GM18498 (cell line): ENCODE data around the gene GRAMD1B.
A peak's percentile ranks its signal among the peaks of the same experiment; 100 is the strongest.

Experiments
- ATAC-seq: cut with Tn5 transposase; IDR thresholded peaks from one replicate; pipeline ENCODE4 v1.9.1; 2021; ENCODE audit warnings: mild to moderate bottlenecking, moderate library complexity; ENCODE audit not compliant: unreplicated experiment

GRAMD1B gene

DNA sequence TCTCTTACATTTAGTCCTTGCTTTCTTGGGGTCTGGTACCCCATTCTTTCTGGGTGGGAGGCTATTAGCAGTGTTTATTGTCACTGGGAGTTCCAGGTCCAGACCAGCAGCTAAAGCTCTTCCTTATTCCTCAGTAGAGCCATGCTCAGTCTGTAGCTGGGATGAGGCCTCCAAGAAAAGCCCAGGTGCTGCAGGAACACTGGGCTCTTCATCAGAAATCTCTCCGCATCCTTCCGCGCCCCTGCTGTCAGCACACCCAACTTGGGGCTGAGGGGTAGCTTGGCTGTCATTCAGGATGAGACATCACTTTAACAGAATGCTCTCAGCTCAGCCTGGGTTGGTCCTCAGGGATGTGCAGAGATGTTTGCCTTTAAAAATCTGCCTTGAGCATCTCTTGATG is 97.5 kb downstream of the GRAMD1B start:
- ATAC-seq, result no peak

DNA sequence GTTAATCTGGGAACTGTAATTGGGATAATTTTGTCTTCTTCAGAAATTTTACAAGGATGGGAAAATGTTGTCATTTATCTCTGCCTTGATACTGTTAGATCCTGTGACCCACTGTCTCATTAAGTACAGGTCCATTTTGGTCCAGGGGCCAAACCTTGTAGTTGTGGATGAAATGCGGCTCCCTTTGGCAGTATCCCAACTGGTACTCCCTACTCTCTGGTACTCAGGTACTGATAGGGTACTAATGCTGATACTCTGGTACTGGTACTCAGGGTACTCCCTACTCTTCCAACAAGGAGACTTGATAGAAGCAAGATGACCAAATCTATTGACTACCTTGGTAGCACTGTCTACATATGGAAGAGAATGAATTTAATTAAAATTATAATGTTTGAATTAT is 97.9 kb downstream of the GRAMD1B start:
- ATAC-seq, result no peak

DNA sequence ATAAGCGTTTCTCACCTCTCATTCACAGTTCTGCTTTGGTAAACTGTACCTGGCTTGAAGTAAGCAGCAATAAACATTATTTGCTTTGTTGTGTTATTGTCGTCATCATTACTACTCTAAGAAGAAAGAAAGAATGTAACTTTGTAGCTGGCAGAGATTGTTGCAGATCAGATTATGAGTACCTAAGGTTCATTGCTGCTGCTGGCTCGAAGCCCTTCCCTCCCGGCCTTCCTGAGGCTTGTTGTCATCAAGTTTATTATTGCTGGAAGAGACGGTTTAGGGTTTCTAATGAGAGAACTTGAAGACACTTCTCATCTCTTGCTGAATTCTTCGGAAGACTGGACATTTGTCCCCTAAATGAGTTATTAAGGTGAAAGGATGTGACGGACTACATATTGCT is 101.3 kb downstream of the GRAMD1B start:
- no peak for ATAC-seq

DNA sequence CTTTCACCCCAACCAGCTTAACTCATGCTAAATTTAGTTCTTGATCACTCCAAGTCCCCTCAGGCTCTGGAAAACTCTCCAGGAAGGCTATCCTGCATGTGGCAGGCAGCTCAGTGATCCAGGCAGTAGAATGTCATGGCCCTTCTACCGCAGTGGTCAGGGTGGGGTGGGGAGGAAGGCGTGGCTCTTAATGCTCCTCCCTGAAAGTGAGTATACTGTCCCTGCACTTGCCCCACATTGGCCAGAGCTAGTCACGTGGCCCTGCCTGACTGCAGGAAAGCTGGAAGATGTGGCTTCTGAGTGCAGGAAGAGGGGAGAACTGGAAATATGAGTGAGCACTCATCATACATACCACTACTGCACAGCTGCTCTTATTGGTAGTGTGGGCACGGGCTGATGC is 102.1 kb downstream of the GRAMD1B start:
- no peak for ATAC-seq

DNA sequence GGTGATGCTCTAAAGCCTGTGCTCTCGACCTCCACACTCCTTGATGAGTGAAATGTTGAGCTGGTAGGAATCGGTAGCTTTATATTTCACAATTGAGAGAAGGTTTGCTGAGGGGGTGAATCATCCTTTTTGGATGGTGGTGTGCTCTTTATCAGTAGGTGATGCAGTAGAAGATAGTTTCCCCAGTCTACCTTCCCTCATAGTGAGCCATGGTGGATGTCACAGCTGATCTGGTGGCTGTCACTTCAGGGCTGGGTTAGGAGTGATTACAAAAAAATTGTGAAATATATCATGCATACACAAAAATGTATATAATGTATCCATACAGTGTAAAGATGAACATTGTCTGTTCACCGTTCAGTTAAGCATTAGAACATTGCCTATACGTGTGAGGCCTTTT is 105.3 kb downstream of the GRAMD1B start:
- ATAC-seq, result no peak

DNA sequence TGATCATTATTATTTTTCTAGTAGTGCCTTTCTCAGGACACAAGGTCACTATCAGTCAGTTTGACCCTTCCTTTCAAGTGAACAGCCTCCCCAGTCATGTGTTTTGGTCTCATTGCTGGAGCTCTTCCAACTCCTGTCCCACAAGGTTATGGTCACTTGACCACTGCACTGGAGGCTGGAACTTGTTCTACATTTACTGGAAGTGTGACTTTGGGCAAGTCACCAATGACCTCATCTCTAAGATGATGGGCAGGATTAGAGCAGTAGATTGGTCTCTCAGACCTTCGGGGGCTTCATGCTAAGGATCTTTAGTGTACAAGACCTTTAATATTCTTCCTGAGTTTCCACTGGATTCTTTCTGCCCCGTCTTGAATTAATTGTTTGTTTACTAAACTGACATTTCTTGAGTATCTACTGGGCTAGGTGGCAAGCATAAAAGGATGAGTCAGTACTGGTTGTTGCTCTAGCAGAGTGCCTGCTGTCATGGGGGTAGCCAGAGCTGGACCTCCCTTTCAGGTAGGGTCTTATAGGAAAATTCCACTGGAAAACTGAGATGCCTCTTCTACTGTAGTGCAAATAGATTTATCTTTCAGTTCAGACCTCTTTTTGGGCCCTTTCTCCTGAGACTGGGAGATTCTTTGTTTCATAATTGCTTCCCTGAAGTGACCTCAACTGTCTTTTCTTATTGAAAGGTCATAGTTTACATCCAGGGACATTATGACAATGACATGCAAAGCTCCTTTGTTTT is 106.8 kb downstream of the GRAMD1B start:
- ATAC-seq, result no peak

DNA sequence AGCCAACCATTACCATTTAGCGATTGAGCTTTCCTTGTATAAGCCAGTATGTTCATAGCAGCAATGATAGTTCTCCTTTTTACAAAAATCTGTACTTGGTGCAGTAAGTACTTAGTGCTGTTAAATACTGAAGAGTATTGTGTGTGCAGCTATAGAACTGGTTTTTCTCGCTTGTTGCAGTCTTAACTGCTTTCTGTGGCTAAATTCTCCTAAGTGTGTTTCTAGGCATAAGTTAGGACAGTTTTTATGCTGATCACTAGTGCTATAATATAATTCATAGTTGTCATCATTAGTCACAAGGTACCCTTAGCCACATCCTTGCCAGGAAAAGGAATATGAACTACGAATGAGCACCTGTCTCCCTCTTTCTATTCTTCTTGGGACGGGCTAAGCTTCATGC is 107.7 kb downstream of the GRAMD1B start:
- ATAC-seq, result no peak

DNA sequence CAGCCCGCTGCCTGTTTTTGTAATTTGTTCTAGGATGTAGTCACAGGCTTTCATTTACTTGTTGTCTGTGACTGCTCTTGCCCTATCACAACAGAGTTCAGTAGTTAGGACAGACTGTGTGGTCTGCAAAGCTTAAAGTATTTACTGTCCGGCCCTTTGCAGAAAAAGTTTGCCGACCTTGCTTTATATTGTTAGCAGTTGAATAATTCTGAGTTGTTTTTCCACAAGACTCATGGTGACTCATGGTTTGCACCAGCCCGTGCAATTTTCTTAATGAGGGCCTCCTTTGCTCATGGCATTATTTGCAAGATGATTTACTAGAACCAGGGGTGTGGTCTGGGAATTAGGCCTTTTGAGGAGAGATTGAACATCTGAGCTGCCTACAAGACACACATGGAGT is 113.7 kb downstream of the GRAMD1B start:
- no peak for ATAC-seq

DNA sequence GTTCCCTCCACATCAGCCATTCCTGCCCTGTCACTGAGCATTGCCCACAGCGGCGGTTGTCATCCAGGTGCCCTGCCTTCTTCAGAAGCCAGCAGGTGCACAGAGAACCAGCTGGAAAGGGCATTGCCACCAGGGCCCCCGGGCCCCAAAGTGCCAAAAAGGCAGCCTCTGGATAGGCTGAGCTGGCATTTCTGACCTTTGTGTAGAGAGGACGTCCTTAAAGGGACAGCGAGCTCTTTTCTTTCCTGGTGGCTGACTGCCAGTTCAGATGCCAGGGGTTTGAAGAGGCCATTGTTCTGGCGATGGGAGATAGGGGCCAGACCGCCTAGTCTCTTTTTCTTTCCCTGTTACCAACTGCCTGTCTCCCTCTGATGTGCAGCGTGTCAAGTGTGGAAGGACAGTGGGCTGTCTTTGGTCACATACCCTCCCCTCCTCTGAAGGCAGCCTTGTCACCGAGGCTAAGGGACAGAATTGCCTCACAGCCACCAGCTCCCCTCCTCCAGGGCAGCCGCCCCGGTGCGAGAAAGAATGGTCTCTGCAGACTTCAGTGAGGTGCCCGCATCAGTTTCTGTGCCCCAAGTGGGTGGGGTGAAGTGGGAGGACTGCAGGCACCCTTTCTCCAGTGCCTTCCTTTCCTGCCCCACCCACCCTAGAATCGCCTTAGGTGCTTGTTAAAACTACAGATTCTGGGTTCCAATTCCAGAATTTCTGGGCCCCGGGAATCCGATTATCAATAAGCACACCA is 114.7 kb downstream of the GRAMD1B start:
- no peak for ATAC-seq

DNA sequence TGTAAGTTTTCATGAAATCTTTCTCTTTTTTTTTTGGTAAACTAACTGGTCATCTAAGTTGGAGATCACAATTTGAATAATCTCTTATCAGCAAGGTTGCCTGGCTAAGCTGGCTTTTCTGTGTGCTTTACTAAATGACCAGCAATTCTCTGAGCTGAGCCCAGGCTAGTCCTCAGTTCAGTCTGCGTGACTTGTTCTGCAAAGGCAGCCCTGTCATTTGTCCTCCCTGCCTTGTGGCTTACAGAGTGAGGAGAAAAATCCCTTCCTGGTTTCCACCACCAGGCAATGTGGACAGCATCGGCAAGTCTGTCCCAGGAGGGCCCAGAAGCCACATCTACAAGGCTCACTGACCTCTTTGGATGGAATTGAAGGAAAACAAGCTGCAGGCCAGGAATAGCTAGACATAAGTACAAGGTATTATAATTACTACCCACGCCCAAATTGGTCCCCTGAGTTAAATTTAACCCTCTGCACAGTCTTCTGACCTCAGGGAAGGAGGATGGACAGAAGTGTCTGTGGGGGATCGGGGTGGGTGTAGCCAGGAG is 115.7 kb downstream of the GRAMD1B start:
- no peak for ATAC-seq

DNA sequence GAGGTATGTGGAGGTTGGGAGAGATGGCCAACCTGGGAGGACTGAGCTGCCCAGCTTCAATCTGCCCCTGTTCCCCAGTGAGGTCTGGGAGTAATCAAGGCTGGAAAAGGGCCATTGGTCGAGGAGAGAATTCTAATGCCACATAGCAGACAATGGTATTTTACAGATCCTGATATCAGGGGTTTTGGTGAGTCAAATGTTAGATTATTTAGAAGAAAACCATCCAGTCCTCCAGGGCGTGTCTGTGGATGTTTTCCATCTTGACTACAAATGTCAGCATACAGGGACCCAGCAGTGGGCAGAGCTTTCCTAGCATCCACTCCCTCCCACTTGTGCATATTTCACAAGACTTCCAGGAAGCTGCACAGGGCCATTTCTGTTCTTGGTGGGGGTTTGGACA is 116.4 kb downstream of the GRAMD1B start:
- no peak for ATAC-seq

DNA sequence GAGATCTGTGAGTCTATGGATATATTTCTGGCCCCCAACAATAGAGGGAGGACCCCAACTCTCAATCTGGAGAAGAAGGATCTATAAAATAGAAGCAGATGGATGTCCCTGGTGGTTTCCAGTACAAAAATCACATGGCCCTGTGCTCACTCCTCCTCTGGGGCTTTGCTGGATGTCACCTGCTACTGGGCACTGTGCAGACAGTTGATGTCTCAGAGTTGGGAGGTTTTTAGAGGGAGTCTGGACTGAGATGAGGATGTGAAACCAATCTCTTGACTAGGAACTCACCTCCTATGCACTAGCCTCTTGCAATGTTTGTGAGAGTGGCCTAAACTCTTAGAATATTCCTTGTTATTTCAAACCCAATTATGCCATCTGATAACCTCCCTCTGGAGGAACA is 117.1 kb downstream of the GRAMD1B start:
- ATAC-seq, result peak; percentile 88

DNA sequence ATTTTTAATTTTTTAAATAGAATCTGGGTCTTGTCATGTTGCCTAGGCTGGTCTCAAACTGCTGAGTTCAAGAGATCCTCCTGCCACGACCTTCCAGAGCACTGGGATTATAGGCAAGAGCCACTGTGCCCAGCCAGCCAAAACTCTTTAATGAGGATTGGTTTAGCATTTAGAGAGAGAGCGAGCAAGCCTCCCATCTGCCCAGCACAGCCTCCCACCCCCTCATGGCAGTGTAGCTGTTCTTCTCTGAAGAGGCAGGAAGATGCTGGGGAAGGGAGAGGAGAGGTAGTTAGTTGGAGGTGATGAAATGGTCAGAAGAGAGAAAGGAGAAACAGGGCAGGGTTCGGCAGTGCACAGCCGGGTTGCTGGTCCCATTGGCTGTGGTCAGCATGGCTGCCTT is 118.7 kb downstream of the GRAMD1B start:
- no peak for ATAC-seq

DNA sequence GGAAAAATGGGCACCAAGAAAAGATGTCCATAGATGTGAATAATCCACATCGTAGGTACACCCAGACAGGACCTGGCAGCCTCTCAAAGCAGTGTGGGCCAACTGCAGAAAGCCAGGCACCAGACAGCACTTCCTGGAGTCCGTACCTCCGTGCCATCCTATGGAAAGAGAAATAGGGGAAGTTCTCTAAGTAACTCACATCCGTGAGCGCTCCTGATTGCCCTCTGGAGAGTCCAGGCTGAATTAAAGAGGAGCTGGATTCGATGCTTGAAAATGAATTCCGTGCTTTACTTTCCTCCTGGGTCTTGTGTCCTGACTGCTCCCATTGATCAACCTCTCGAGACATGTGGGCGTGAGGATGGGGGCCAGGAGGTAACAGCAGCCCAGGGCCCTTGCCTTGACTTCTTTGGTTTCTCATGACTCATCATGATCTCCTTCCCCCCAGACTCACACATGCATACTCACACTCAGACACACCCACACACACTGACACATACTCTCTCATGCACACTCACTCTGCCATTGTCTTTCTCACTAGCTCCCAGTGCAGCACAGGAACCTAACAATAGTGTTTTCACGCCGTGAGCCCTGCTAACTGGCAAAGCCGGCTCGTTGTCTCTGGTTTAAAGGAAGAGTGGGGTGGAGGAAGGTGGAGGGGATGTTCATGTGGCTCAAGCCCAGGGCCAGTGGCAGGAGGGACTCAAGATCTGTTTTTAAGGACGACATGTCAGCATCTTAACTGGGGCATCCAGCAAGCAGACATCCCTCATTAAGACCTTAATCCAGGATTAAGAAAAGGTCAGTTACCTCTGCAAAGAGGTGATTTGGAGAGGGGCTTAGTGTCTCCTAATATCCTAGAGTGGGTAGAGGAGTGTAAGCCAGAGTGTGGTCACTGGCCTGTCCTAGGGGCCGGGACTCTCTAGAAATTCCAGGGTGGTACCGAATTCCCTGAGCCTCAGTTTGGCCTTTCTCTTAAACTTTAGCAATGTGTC is 120.2 kb downstream of the GRAMD1B start:
- no peak for ATAC-seq

DNA sequence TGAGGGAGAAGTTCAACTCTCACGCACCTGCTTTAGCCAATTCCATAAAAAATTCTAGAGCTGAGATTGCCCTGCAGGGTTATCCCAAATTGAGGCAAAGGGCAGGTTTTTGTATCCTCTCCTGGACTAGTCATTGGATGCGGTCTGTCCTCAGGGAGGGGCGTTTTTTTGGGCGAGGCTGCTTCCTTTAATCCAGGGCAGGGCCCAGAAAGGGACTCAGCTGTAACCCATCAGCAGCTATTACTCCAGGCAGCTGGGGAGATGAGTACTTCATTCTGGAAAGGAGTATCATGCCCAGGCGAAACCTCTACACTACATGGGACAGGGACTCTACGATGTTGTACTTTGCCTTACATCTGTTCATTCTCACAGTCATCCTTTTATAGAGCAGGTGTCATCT is 121.0 kb downstream of the GRAMD1B start:
- no peak for ATAC-seq

DNA sequence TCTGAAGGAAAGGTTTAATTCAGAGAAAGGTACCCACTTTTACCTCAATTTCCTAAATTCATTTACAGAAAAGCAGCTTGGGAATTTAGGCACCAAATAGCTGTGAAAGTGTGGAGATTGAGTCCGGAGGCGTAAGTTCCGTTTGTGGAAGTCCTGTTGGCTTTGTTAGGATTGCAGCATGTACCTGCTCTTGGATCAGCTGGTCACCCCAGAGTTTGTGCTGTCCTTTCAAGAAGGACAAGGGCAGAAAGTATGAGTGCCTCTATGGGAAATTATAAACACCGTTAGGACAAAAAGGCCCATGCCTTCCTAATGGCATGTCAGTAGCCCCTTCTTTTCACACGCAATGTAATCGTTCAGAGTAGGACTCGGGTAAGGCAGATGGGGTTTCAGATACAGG is 126.6 kb downstream of the GRAMD1B start:
- ATAC-seq, result no peak

DNA sequence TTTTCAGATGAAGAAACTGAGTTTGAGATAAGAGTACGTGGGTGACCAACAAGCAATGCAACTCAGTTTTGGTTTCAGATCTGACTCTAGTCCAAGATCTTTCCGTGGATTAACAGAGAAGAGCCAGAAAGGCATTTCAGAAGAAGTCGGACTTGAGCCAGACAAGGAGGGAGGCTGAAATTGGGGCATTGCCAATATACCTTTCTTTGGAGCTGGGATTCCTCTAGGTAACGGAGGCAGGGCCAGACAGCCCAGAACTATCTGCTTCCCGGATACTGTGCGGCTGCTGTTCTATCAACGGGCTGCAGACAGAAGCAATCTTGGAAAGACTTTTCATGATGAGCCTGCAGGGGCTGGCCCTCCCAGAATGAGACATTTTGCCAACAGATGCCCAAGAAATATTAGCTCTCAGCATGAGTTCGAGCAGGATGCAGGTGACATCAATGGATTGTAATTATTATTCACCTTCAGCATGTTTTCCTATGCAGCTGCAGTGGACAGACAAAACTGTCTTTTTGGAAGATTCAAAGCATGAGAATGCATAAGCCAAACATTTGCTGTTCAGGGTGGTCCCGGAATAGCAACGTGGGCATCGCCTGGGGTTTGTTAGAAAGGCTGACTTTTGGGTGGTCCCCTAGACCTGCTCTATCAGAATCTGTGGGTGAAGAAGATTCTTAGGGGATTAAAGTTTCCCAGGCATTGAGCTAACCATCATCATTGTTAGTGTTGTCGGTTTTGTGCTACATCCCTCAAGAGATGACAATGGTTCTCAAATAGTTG is 128.7 kb downstream of the GRAMD1B start:
- no peak for ATAC-seq

DNA sequence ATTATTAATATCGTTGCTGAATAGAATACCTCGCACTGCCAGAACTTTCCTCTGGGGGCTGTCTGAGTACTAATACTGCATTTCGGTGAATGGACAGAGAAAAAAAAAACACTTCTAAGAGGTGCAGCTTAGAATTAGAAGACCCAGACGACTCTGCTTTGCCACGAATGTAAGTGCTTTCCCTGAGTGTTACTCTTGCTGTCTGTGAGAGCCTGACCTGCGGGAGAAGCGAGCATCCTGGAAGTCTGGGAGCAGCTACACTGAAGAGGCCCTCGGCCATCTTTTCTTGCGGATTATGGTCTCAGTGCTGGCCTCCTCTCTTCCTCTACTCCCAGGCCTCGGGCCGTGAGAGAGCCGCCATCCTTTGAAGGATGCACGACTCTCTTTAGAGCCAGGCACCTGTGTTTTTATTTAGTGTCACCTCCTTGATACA is 129.5 kb downstream of the GRAMD1B start:
- ATAC-seq, result no peak

DNA sequence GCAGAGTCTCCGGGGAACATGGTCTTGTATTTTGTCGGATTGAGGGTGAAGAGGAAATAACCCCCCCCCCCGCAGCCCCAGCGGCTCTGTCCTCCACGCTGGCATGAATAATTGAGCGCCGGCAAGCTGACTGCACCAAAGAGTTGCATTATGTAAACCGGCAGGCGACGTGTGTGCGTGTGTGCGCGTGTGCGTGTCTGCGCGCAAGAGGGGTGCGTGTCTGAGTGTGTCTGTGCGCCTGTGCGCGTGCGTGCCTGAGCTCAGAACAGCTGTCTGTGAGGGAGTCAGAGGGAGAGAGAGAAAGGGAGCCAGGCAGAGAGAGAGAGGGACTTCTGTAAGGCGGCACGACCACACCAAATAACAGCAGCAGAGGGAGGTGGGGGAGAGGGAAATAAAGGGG is 129.9 kb downstream of the GRAMD1B start:
- peak; percentile 63 for ATAC-seq

DNA sequence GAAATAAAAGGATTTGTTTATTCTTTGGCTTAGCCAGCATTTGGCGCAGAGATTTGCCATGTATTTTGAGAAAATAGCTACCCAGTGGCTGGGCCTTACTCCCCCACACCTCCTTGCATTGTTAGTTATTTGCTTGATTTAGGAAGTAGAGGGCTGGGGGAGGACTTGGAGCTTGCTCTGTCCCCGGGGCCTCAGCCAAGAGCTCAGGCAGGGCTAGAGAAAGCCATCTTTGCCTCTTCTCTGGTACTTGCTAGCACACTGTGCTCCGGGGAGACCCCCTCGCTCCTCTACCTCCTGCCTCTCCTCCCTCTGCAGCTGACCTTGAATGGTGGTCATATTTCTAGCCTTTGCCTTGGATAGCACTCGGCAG is 131.3 kb downstream of the GRAMD1B start:
- no peak for ATAC-seq
